ENCODE measurements around the gene STARD3.
"Not testable (repeated sequence)": the region's sequence is repeated elsewhere in the genome, so short reads cannot be mapped to it uniquely, and the experiment has no call there.

Gene STARD3

GRCh38 chr17:39699157-39699817 is 62.3 kb downstream of the STARD3 start:
- DNase-seq = not testable (repeated sequence)

DNA sequence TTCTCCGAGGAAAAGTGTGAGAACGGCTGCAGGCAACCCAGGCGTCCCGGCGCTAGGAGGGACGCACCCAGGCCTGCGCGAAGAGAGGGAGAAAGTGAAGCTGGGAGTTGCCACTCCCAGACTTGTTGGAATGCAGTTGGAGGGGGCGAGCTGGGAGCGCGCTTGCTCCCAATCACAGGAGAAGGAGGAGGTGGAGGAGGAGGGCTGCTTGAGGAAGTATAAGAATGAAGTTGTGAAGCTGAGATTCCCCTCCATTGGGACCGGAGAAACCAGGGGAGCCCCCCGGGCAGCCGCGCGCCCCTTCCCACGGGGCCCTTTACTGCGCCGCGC is 62.8 kb downstream of the STARD3 start, which contains the start of gene ERBB2:
Gene ERBB2 (plus strand): TSS at position 247 of the 330 bp plus-strand sequence. CDS start 175 bp downstream, outside the sequence.
- no peak for DNase-seq

- DNase-seq = no peak
Measured at GRCh38 chr17:39700148-39700987, 63.4 kb downstream of the STARD3 start.

- DNase-seq = no peak
Measured at GRCh38 chr17:39701012-39701783, 64.3 kb downstream of the STARD3 start.

DNA sequence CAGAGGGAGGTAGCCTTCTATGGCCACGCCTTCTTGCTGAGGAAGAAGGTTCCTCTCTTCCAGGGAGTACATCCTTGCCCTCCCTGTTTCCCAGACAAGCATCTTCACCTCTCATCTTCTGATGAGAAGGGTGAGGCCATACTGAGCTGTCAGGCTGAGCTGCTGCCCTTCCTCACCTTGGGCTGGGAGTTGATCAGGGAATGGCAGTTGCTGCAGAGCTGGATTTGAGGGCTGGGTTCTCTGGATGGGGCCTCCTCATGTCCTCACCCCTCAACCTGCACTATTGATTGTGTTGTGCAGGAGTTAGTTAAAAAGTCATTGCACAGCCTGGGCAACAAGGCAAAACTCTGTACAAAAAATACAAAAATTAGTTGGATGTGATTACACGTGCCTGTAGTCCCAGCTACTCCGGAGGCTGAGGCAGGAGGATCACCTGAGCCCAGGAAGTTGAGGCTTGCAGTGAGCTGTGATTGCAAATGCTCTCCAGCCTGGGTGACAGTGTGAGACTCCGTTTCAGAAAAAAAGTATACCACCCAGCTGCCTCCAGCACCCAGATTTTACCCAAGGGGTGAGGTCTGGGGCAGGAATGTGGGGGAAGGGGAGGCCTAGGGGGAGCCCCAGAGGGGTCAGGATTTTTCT is 65.0 kb downstream of the STARD3 start:
- DNase-seq = no peak

DNA sequence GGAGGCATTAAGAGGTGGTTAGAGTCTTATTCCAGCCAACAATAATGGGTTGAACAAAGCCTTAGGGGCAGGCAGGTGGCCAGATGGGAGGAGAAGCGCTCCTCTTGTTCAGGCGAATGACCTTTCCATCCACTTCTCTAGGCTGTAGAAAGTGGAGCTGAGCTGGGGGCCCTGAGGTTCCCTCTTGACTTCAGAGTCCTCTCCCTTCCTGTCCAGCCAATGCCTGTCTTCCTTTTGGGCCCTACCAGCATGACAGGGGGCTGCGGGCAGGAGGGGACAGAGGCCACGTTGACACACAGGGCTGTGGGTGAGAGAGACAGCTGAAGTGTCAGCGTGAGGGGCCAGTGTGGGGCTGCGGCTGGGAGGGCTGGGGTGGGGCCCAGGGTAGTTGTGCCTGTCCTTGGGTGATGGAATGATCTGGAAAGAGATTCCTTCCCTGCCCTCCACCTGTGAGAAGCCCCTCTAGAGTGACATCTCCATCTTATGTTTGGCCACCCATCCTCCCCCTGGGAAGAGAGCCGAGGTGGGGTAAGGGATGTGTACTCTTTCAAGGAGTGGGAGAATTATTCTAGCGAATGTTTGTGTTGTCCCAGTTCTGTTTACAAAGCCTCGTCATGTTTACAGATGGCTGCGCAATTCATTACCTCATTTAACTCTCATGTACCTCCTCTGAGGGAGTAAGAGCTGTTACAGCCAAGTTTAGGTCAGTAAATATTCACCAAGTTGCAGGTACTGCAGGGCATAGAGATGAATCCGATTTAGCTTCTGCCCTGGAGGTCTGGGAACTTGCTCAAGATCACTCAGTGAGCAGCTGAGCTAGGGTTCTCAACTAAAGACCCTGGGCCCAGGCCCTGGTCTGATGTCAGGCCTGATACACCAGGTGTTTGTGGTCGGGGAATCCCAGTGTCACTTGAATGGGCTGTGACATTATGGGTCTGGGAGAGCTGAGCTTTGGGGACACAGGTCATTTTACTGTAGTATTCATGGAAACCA is 66.3 kb downstream of the STARD3 start:
- DNase-seq = no peak

DNA sequence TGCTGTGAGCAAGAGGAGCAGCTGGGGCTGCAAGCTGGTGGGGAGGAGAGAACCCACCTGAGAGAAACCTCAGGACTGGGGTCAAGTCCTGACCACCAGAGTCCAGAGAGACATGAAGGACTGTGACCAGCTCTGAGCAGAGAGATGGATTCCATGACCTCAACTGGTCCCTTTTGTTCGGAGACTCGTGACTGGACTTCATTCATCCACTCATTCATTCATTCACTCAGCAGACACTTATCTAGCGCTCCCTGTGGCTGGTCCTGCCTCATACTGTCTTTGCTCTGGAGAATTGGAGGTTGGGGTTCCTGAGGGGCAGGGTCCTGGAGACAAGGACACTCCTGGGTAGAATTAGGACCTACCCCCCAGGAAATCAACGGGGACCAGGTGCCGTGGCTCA is 67.0 kb downstream of the STARD3 start:
- DNase-seq = no peak

GRCh38 chr17:39704821-39705551 is 68.0 kb downstream of the STARD3 start:
- no peak for DNase-seq

- DNase-seq = no peak
Measured at GRCh38 chr17:39705786-39706348, 68.9 kb downstream of the STARD3 start.

DNA sequence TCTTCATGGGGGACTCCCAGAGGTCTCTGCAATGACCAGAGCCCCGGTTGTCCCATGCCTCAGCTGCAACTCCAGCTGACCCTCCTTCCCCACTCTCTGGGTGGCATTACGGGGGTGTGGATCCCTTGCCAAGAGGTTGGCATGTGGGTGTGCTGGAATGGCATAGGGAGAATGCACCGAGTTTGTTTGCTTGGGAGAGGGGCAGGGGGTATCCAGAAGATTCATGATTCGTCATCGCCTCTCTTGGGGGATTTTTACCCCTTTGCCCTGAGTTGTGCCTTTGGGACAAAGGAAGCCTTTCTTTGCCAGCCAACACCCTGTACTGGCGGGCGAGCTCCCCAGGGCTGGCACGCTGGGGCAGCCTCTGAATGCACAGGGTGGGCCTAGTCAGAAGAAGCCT is 69.4 kb downstream of the STARD3 start:
- no peak for DNase-seq

- no peak for DNase-seq
Measured at GRCh38 chr17:39706921-39707337, 70.0 kb downstream of the STARD3 start.

DNA sequence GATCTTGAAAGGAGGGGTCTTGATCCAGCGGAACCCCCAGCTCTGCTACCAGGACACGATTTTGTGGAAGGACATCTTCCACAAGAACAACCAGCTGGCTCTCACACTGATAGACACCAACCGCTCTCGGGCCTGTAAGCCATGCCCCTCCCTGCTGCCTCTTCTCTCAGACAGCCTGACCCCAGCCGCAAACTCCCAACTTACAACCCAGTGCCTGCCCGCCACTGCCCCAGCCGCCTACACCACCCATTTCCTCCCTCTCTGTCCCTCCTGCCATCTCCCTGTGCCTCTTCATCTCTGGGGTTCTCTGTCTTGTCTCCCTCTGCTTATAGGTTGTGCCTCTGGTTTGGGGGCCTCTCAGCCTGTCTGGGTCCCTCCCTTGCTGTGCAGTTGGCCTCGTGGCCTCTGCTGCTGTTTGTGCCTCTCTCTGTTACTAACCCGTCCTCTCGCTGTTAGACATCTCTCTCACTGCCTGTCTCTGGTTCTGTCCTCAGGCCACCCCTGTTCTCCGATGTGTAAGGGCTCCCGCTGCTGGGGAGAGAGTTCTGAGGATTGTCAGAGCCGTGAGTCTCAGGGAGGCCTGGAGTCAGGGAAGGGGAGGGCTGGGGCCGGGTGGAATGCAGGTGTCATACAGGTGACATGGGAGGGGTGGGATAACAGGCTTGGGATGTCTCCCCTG is 72.5 kb downstream of the STARD3 start:
- DNase-seq = no peak

GRCh38 chr17:39709998-39710964 is 73.3 kb downstream of the STARD3 start:
- no peak for DNase-seq

- not testable (repeated sequence) for DNase-seq
Measured at GRCh38 chr17:39711071-39711470, 74.1 kb downstream of the STARD3 start.

DNA sequence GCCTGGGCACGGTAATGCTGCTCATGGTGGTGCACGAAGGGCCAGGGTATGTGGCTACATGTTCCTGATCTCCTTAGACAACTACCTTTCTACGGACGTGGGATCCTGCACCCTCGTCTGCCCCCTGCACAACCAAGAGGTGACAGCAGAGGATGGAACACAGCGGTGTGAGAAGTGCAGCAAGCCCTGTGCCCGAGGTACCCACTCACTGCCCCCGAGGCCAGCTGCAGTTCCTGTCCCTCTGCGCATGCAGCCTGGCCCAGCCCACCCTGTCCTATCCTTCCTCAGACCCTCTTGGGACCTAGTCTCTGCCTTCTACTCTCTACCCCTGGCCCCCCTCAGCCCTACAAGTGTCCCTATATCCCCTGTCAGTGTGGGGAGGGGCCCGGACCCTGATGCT is 74.9 kb downstream of the STARD3 start:
- DNase-seq = no peak
